Caco-2 (cell line): ENCODE measurements around the gene RBMXL2. TPM values are rescaled to one million over a fixed set of nuclear protein-coding genes. Genes with fewer than 3 reads are reported as not detected.

ENCODE experiments used
- BruUV-seq: library from RNA; stranded (reverse); fragments of 400-500 nt; replicated peaks from 2 replicates; lab custom pipeline; 2021; lab: Mats Ljungman, UMichigan
- CTCF ChIA-PET: fragments of 300-600 bp; sonication (Branson Sonifier 250); formaldehyde crosslinking; loops from one replicate; lab custom pipeline; 2022; ENCODE audit warnings: antibody characterized with exemption; lab: Charles Lee
- POLR2A ChIA-PET: fragments of 300-600 bp; sonication (Branson Sonifier 250); formaldehyde crosslinking; loops from one replicate; lab custom pipeline; 2022; ENCODE audit warnings: antibody characterized with exemption; lab: Charles Lee
- DNase-seq, 2 experiments: peaks; one replicate each; pipeline versions ENCODE4 v3.0.0 to v3.0.0-alpha.2; 2020 to 2022
- H3K27me3 ChIP-seq: replicated peaks from 2 replicates; pipeline ENCODE4 v1.6.0; 2011; ENCODE audit warnings: low read length; ENCODE audit not compliant: control insufficient read depth, insufficient read depth
- H3K36me3 ChIP-seq: 2 replicates; pipeline ENCODE4 v1.5.1; 2011; ENCODE audit warnings: low read length; ENCODE audit not compliant: control insufficient read depth, insufficient read depth
- H3K4me1 ChIP-seq: fragments of 250-450 bp; sonication (Bioruptor Pico); 2 replicates; pipeline ENCODE4 v1.5.1; 2020; ENCODE audit warnings: mild to moderate bottlenecking
- H3K4me3 ChIP-seq: 2 replicates; pipeline ENCODE4 v1.5.1; 2011; ENCODE audit warnings: low read depth, mild to moderate bottlenecking, control low read depth, low read length
- H3K9me3 ChIP-seq: fragments of 250-450 bp; sonication (Bioruptor Pico); 2 replicates; pipeline ENCODE4 v1.5.1; 2020; ENCODE audit warnings: mild to moderate bottlenecking, moderate library complexity
- H3K27ac Mint-ChIP-seq: one replicate; pipeline ENCODE4 v1.8.0; 2022; ENCODE audit warnings: mixed read lengths; ENCODE audit not compliant: unreplicated experiment
- H3K27me3 Mint-ChIP-seq: one replicate; pipeline ENCODE4 v1.8.0; 2022; ENCODE audit warnings: mixed read lengths; ENCODE audit not compliant: insufficient read depth, unreplicated experiment
- H3K36me3 Mint-ChIP-seq: one replicate; pipeline ENCODE4 v1.8.0; 2022; ENCODE audit warnings: mild to moderate bottlenecking, mixed read lengths; ENCODE audit not compliant: insufficient read depth, unreplicated experiment
- H3K4me1 Mint-ChIP-seq: one replicate; pipeline ENCODE4 v1.8.0; 2022; ENCODE audit warnings: low read depth, mixed read lengths; ENCODE audit not compliant: unreplicated experiment
- H3K4me3 Mint-ChIP-seq: one replicate; pipeline ENCODE4 v1.8.0; 2022; ENCODE audit warnings: mild to moderate bottlenecking, moderate library complexity, mixed read lengths; ENCODE audit not compliant: unreplicated experiment
- H3K9me3 Mint-ChIP-seq: one replicate; pipeline ENCODE4 v1.8.0; 2022; ENCODE audit warnings: mixed read lengths; ENCODE audit not compliant: unreplicated experiment
- intact Hi-C: fragments of 100-400 bp; cut with micrococcal nuclease; formaldehyde crosslinking; loops from one replicate; pipeline ENCODE4 v1.10.0; 2022; ENCODE audit not compliant: unreplicated experiment
- total RNA-seq: library from RNA; stranded (reverse); gene quantifications from 2 replicates; pipeline ENCODE4 v1.2.3, GENCODE V29; 2022
- TF ChIP-seq, protein P1 (sequence below), 2 experiments: fragments of 200-600 bp in 1 of 2; IDR thresholded peaks; 1 replicate in 1 of 2; 2 replicates in 1 of 2; pipeline versions ENCODE4 v1.5.1 to v1.8.0; 2011 to 2022; ENCODE audit warnings: antibody characterized with exemption in 1 of 2, control low read depth in 1 of 2, inconsistent platforms in 1 of 2, low read depth in 1 of 2, low read length in 1 of 2, mild to moderate bottlenecking in 1 of 2, moderate library complexity in 1 of 2; ENCODE audit not compliant: insufficient read depth in 1 of 2, severe bottlenecking in 1 of 2, unreplicated experiment in 1 of 2

The RBMXL2 gene
- total RNA-seq, 1 experiment from 2014 or later: not detected

DNA sequence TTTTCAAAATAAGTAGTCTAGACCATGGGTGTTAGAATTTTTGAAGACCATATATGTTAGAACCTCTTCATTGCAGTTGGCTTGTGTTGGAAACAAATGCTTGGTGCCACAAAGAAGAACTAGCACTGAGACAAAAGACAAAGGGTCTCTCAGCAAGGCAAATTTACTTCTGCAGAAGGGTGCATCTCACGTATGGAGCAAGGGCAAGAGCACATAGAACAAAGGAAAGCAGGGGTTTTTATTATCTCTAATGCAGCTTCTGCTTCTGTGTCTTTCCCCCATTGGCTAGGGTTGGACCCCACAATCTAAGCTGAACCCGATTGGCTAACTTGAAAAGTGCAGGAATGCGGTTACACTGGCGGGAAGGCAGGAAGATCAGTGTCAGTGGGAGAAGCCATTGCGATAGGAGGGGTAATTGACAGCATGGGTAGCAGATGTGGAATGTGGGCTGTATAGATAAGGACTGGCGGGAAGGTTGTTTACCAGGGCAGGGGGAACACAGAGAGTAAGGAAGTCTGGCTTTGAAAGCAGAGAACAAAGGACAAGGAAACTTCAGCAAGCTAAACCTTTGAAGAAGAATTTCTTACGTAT is 9.2 kb upstream of the RBMXL2 start:
- no peak for DNase-seq
- H3K27me3 ChIP-seq: no peaks in the 10 kb centered on the region
- Mint-ChIP-seq H3K36me3 (no peaks in the 10 kb centered on the region), H3K27me3 (peaks cover 2% of the 10 kb centered on the region), H3K9me3 (peaks cover 42% of the 10 kb centered on the region), H3K4me3 (no peak overlapping the region), H3K4me1 (no peaks in the 10 kb centered on the region), H3K27ac (no peak overlapping the region)
- BruUV-seq: no TSS peak
- intact Hi-C loops: no loop called here
- TF ChIP-seq, protein P1, sequence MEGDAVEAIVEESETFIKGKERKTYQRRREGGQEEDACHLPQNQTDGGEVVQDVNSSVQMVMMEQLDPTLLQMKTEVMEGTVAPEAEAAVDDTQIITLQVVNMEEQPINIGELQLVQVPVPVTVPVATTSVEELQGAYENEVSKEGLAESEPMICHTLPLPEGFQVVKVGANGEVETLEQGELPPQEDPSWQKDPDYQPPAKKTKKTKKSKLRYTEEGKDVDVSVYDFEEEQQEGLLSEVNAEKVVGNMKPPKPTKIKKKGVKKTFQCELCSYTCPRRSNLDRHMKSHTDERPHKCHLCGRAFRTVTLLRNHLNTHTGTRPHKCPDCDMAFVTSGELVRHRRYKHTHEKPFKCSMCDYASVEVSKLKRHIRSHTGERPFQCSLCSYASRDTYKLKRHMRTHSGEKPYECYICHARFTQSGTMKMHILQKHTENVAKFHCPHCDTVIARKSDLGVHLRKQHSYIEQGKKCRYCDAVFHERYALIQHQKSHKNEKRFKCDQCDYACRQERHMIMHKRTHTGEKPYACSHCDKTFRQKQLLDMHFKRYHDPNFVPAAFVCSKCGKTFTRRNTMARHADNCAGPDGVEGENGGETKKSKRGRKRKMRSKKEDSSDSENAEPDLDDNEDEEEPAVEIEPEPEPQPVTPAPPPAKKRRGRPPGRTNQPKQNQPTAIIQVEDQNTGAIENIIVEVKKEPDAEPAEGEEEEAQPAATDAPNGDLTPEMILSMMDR (IDR thresholded peaks at IDR 0.05; ENCODE audit: insufficient read depth in 1 of 2, low read depth in 1 of 2, low read length in 1 of 2, severe bottlenecking in 1 of 2, unreplicated experiment in 1 of 2): no peak
- ChIA-PET CTCF (no interaction called here), POLR2A (no interaction called here)
- H3K4me1 ChIP-seq: no peaks in the 10 kb centered on the region
- no peaks in the 10 kb centered on the region for H3K9me3 ChIP-seq
- H3K36me3 ChIP-seq: no peaks in the 10 kb centered on the region
- H3K4me3 ChIP-seq: no peak overlapping the region

DNA sequence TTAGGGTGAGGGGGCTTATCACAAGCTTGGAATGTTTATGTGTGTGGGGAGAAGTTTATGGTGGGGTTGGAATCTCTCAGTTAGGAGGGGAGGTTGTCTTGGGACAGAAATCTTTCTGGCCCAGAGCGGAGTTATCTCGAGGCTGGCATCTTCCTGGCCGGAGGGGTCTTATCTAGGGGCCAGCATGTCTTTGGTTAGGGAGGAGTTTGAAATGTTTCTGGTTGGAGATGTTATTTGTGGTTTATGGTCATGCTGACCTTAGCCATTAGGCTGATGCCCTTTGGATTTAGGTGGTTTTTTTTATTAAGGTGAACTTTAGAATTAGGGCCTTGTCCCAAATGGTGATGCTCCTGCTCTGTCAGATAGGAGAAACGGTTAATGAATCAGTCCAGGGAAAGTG is 7.9 kb upstream of the RBMXL2 start:
- Mint-ChIP-seq H3K27me3 (peaks cover 2% of the 10 kb centered on the region), H3K4me3 (no peak overlapping the region), H3K4me1 (no peaks in the 10 kb centered on the region), H3K36me3 (no peaks in the 10 kb centered on the region), H3K9me3 (peaks cover 42% of the 10 kb centered on the region), H3K27ac (no peak overlapping the region)
- TF ChIP-seq, protein P1 (IDR thresholded peaks at IDR 0.05; ENCODE audit: insufficient read depth in 1 of 2, low read depth in 1 of 2, low read length in 1 of 2, severe bottlenecking in 1 of 2, unreplicated experiment in 1 of 2): no peak
- Histone ChIP-seq H3K9me3 (no peaks in the 10 kb centered on the region), H3K4me3 (no peak overlapping the region), H3K4me1 (no peaks in the 10 kb centered on the region), H3K27me3 (no peaks in the 10 kb centered on the region), H3K36me3 (no peaks in the 10 kb centered on the region)
- intact Hi-C loops: no loop called here
- BruUV-seq: no TSS peak
- no peak for DNase-seq
- ChIA-PET POLR2A (no interaction called here), CTCF (no interaction called here)

DNA sequence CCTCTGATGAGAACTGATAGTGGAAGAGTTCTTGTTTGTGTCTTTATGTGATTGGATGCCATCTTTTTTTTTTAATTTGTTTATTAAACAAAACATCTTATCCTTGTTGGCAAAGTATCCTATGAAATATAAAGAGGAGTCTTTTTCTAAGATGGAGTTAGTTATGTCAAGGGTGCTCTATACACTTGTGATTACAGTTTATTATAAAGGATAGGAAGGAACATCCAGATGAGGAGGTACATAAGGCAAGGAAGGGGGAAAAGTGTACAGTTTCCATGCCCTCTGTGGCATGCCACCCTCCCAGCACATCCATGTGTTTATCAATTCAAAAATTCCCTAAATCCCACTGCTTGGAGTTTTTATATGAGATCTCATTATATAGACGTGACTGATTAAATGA is 7.4 kb upstream of the RBMXL2 start:
- POLR2A ChIA-PET: no interaction called here

More for the DNA sequence above, 7.4 kb upstream of the RBMXL2 start:
- no peak for DNase-seq
- BruUV-seq: no TSS peak
- TF ChIP-seq, protein P1 (IDR thresholded peaks at IDR 0.05; ENCODE audit: insufficient read depth in 1 of 2, low read depth in 1 of 2, low read length in 1 of 2, severe bottlenecking in 1 of 2, unreplicated experiment in 1 of 2): no peak
- Histone ChIP-seq H3K4me1 (no peaks in the 10 kb centered on the region), H3K4me3 (no peak overlapping the region), H3K36me3 (no peaks in the 10 kb centered on the region), H3K27me3 (no peaks in the 10 kb centered on the region), H3K9me3 (no peaks in the 10 kb centered on the region)
- Mint-ChIP-seq H3K4me3 (no peak overlapping the region), H3K9me3 (peaks cover 37% of the 10 kb centered on the region), H3K27ac (no peak overlapping the region), H3K4me1 (no peaks in the 10 kb centered on the region), H3K36me3 (no peaks in the 10 kb centered on the region), H3K27me3 (peaks cover 2% of the 10 kb centered on the region)
- CTCF ChIA-PET: no interaction called here
- intact Hi-C loops: no loop called here
